K562 (cell line): Measurements from ENCODE around the gene PRSS8. TPM values are rescaled to one million over a fixed set of nuclear protein-coding genes. Genes with fewer than 3 reads are reported as not detected.

Source experiments
- ARID3B ChIP-seq: fragments of 250-450 bp; sonication (Bioruptor Pico); IDR thresholded peaks from 2 replicates; pipeline ENCODE4 v1.4.0; 2020; ENCODE audit warnings: borderline replicate concordance
- CBX5 ChIP-seq: IDR thresholded peaks from 2 replicates; pipeline ENCODE4 v1.6.1; 2014; ENCODE audit warnings: low read depth, borderline replicate concordance
- FOXA3 ChIP-seq, 2 experiments: fragments of 450-650 bp in 1 of 2; sonication (generic) in 1 of 2; formaldehyde crosslinking; IDR thresholded peaks in 1 of 2; conservative IDR thresholded peaks in 1 of 2; 2 replicates each; pipeline versions ENCODE4 v1.4.0 to v1.8.0; 2020 to 2022; ENCODE audit warnings: mild to moderate bottlenecking in 2 of 2, missing genetic modification reagents in 1 of 2
- KDM1A ChIP-seq, 2 experiments: fragments of 450-650 bp; IDR thresholded peaks; 2 replicates each; pipeline ENCODE4 v1.6.1; 2016; ENCODE audit warnings: mild to moderate bottlenecking in 2 of 2
- PHB2 ChIP-seq: fragments of 450-650 bp; IDR thresholded peaks from 2 replicates; pipeline ENCODE4 v1.6.1; 2017; ENCODE audit warnings: low read depth
- POLR2B ChIP-seq: fragments of 450-650 bp; IDR thresholded peaks from 2 replicates; pipeline ENCODE4 v1.6.1; 2018; ENCODE audit warnings: low read depth; ENCODE audit not compliant: partially characterized antibody
- PRPF4 ChIP-seq: fragments of 200-400 bp; formaldehyde crosslinking; IDR thresholded peaks from one replicate; pipeline ENCODE4 v1.6.1; 2017; ENCODE audit warnings: low read length, low read depth, mild to moderate bottlenecking; ENCODE audit not compliant: insufficient read depth, poor library complexity, severe bottlenecking
- RBM15 ChIP-seq: fragments of 200-400 bp; formaldehyde crosslinking; IDR thresholded peaks from 2 replicates; pipeline ENCODE4 v1.6.1; 2018; ENCODE audit warnings: mild to moderate bottlenecking, low read length, moderate library complexity; ENCODE audit not compliant: insufficient read depth
- SLC30A9 ChIP-seq: fragments of 250-450 bp; sonication (Bioruptor Pico); IDR thresholded peaks from 2 replicates; pipeline ENCODE4 v1.8.0; 2022; ENCODE audit warnings: mild to moderate bottlenecking, moderate library complexity
- TSHZ1 ChIP-seq: fragments of 250-450 bp; sonication (Bioruptor Pico); IDR thresholded peaks from 2 replicates; pipeline ENCODE4 v1.4.0; 2020; ENCODE audit warnings: mild to moderate bottlenecking, moderate library complexity
- XRCC4 ChIP-seq: IDR thresholded peaks from one replicate; pipeline ENCODE4 v1.6.1; 2011; ENCODE audit not compliant: insufficient read depth, insufficient read length; ENCODE audit errors: extremely low read depth
- ZHX1 ChIP-seq: fragments of 150-350 bp; conservative IDR thresholded peaks from 2 replicates; pipeline ENCODE4 v1.6.1; 2014; ENCODE audit warnings: low read length
- ZNF175 ChIP-seq: fragments of 200-800 bp; sonication (Bioruptor generic); IDR thresholded peaks from 2 replicates; pipeline ENCODE4 v1.6.1; 2016; ENCODE audit warnings: low read depth, mild to moderate bottlenecking, missing genetic modification characterization, missing compliant biosample characterization
- ZNF57 ChIP-seq: fragments of 450-650 bp; formaldehyde crosslinking; IDR thresholded peaks from 2 replicates; pipeline ENCODE4 v1.4.0; 2020; ENCODE audit warnings: mild to moderate bottlenecking, moderate library complexity
- ZNF695 ChIP-seq: fragments of 450-650 bp; formaldehyde crosslinking; IDR thresholded peaks from 2 replicates; pipeline ENCODE4 v1.4.0; 2020; ENCODE audit warnings: mild to moderate bottlenecking, moderate library complexity
- ZNF75A ChIP-seq: fragments of 450-650 bp; formaldehyde crosslinking; IDR thresholded peaks from 2 replicates; pipeline ENCODE4 v1.4.0; 2020; ENCODE audit warnings: mild to moderate bottlenecking
- ZNF766 ChIP-seq: fragments of 200-800 bp; sonication (Bioruptor generic); conservative IDR thresholded peaks from 2 replicates; pipeline ENCODE4 v1.6.1; 2016; ENCODE audit warnings: missing genetic modification characterization, missing compliant biosample characterization
- polyA plus RNA-seq, 8 experiments: library from polyadenylated mRNA; depleted of rRNA in 4 of 8; stranded (reverse) in 5 of 8; unstranded in 3 of 8; fragments of >200 nt; fragmentation: Nextera tagmentation in 2 of 8; fragmentation: Illumina TruSeq in 1 of 8; extraction: Ambion mirVana in 2 of 8; extraction: Trizol in 1 of 8; gene quantifications; 2 replicates each; pipeline versions ENCODE4 v1.2.1 to v1.2.3, GENCODE V29; 2011 to 2014; ENCODE audit warnings: inconsistent platforms in 1 of 8, missing spikeins in 1 of 8
- total RNA-seq, 7 experiments: library from RNA; depleted of rRNA in 6 of 7; stranded (reverse); fragments of >200 nt in 6 of 7; fragmentation: Illumina TruSeq in 2 of 7; extraction: Trizol in 2 of 7; gene quantifications; 2 replicates each; pipeline versions ENCODE4 v1.2.1 to v1.2.3, GENCODE V29; 2011 to 2021; ENCODE audit warnings: low replicate concordance in 1 of 7
- TF ChIP-seq, protein P1 (sequence below): fragments of 450-650 bp; IDR thresholded peaks from 2 replicates; pipeline ENCODE4 v1.6.1; 2018; ENCODE audit warnings: mild to moderate bottlenecking, low read depth; ENCODE audit not compliant: partially characterized antibody

The PRSS8 gene
- total and polyA plus RNA-seq, 9 of the 15 experiments (the other 6 are each of a cell fraction or from before 2014, with no cell fraction given): 0.25 to 3.9 (median 1.3) TPM; not detected in 1

DNA sequence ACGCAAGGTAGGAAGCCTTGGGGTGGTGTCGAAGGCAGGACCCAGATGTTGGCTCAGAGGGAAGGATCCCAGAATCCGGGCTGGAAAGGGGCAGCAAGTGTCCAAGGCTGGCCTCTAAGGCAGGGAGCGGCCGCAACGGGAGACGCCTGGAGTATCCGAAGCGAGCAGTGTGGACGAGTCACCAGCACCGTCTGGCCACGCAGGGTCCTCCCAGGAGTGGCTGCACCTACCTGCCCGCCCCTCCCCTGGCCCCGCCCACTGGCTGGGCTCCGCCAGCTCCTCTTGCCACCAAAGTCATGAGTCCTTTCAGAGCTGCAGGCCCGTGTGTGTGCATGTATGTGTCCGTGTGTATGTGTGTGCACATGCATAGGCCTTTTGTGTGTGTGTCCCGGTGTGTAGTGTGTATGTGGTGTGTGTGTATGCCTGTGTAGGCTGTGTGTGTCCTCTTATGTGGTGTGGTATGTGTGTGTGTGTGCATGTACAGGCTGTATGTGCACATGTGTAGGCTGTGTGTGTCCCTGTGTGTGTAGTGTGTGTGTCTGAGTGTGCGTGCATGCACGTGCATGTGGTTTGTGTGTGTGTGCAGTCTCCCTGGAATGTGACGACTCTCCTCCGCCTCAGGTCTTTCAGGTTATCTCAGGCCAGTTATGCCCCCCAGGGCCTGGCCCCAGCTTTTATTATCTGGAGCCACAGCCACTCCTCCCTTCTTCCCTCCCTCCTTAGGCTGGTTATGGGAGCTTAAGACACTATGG lies at the start of gene PRSS8 (continued):
- TF ChIP-seq ARID3B (CRISPR knock-in tag) (no peak), ZNF75A (no peak), TSHZ1 (CRISPR knock-in tag) (no peak), KDM1A (IDR thresholded peaks at IDR 0.05) (no peak; a peak in 1 of 4 replicates), XRCC4 (no peak), PHB2 (peak; percentile 67; the same call in 1 of the 2 replicates), ZNF695 (no peak), ZNF175 (CRISPR knock-in tag) (no peak), ZNF57 (CRISPR knock-in tag) (no peak), ZNF766 (CRISPR knock-in tag) (no peak), PRPF4 (no peak), CBX5 (no peak), POLR2B (peak; percentile 22), SLC30A9 (CRISPR knock-in tag) (no peak), ZHX1 (no peak), RBM15 (no peak), FOXA3 (CRISPR knock-in tag; conservative IDR thresholded peaks at IDR 0.05 in 1 of 2, IDR thresholded peaks at IDR 0.05 in 1 of 2) (no peak)
- TF ChIP-seq, protein P1, sequence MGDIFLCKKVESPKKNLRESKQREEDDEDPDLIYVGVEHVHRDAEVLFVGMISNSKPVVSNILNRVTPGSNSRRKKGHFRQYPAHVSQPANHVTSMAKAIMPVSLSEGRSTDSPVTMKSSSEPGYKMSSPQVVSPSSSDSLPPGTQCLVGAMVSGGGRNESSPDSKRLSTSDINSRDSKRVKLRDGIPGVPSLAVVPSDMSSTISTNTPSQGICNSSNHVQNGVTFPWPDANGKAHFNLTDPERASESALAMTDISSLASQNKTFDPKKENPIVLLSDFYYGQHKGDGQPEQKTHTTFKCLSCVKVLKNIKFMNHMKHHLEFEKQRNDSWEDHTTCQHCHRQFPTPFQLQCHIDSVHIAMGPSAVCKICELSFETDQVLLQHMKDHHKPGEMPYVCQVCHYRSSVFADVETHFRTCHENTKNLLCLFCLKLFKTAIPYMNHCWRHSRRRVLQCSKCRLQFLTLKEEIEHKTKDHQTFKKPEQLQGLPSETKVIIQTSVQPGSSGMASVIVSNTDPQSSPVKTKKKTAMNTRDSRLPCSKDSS: no peak
